A673 (cell line): ENCODE results near the gene SERPINB1. TPM values are rescaled to one million over a fixed set of nuclear protein-coding genes. Genes with fewer than 3 reads are reported as not detected.

Experiments used
- BruUV-seq: library from RNA; stranded (reverse); fragments of 400-500 nt; replicated peaks from 2 replicates; lab custom pipeline; 2021; lab: Mats Ljungman, UMichigan
- CTCF ChIA-PET: fragments of 300-600 bp; sonication (Branson Sonifier 250); formaldehyde crosslinking; loops from one replicate; lab custom pipeline; 2022; ENCODE audit warnings: antibody characterized with exemption; lab: Charles Lee
- POLR2A ChIA-PET: fragments of 300-600 bp; sonication (Branson Sonifier 250); formaldehyde crosslinking; loops from one replicate; lab custom pipeline; 2022; ENCODE audit warnings: antibody characterized with exemption; ENCODE audit not compliant: low non-redundant PET; lab: Charles Lee
- DNase-seq: peaks from one replicate; pipeline ENCODE4 v3.0.0-alpha.2; 2015; ENCODE audit warnings: low spot score
- H3K27ac ChIP-seq: fragments of 200-600 bp; sonication (generic); 2 replicates; pipeline ENCODE4 v1.5.1; 2016; ENCODE audit warnings: mixed run types, low read depth, mild to moderate bottlenecking, mixed read lengths, antibody characterized with exemption, low read length; ENCODE audit not compliant: poor library complexity, severe bottlenecking
- H3K27me3 ChIP-seq: fragments of 200-600 bp; sonication (generic); replicated peaks from 2 replicates; pipeline ENCODE4 v1.6.1; 2017; ENCODE audit warnings: mixed run types, low read depth, mild to moderate bottlenecking, mixed read lengths, antibody characterized with exemption, low read length; ENCODE audit not compliant: insufficient read depth, poor library complexity
- H3K36me3 ChIP-seq: fragments of 200-600 bp; sonication (generic); 2 replicates; pipeline ENCODE4 v1.6.1; 2016; ENCODE audit warnings: mixed run types, mild to moderate bottlenecking, mixed read lengths, antibody characterized with exemption, low read length; ENCODE audit not compliant: insufficient read depth, poor library complexity, severe bottlenecking
- H3K4me1 ChIP-seq: fragments of 200-600 bp; sonication (generic); 2 replicates; pipeline ENCODE4 v1.6.1; 2017; ENCODE audit warnings: mixed run types, mild to moderate bottlenecking, mixed read lengths, antibody characterized with exemption, low read length; ENCODE audit not compliant: insufficient read depth, poor library complexity, severe bottlenecking
- H3K4me3 ChIP-seq: fragments of 200-600 bp; sonication (generic); 2 replicates; pipeline ENCODE4 v1.5.1; 2016; ENCODE audit warnings: low read depth, mixed run types, mild to moderate bottlenecking, mixed read lengths, low read length; ENCODE audit not compliant: poor library complexity, severe bottlenecking
- H3K9me3 ChIP-seq: fragments of 200-600 bp; sonication (generic); 2 replicates; pipeline ENCODE4 v1.6.1; 2016; ENCODE audit warnings: mixed run types, low read depth, mild to moderate bottlenecking, mixed read lengths, antibody characterized with exemption, low read length; ENCODE audit not compliant: poor library complexity, severe bottlenecking
- EZH2 ChIP-seq: fragments of 200-600 bp; sonication (generic); IDR thresholded peaks from 2 replicates; pipeline ENCODE4 v1.6.1; 2017; ENCODE audit warnings: borderline replicate concordance, low read depth, mild to moderate bottlenecking, mixed read lengths, antibody characterized with exemption, low read length; ENCODE audit not compliant: poor library complexity, severe bottlenecking
- intact Hi-C: fragments of 100-400 bp; cut with micrococcal nuclease; formaldehyde crosslinking; loops from one replicate; pipeline ENCODE4 v1.10.0; 2022; ENCODE audit not compliant: unreplicated experiment
- total RNA-seq: library from RNA; stranded (reverse); gene quantifications from 2 replicates; pipeline ENCODE4 v1.2.3, GENCODE V29; 2021
- TF ChIP-seq, protein P1 (sequence below): fragments of 300-800, 200-600 bp; sonication (generic); conservative IDR thresholded peaks from 2 replicates; pipeline ENCODE4 v1.5.1; 2017; ENCODE audit warnings: low read depth, mild to moderate bottlenecking, antibody characterized with exemption, low read length, moderate library complexity, mixed read lengths

SERPINB1 gene
- total RNA-seq, 1 experiment from 2014 or later: 1.3 TPM

DNA sequence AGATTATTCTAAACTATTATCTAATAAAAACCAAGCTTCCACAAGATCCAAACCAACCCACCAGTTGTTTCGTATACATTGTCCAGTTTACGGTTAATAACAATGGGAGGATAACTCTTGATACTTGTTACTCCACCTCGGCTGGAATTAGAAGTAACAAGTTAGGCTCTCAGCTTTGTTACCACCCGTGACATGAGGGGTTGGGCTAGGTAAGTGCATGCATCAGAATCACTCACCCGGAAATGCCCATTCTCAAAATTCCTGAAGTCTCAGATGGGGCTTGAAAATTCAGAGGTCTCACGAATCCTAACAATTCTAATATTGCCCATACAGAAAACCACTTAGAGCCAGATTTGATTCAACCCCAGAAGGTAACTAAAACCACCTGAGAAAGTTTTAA lies 27.0 kb upstream of the SERPINB1 start:
- no peaks in the 10 kb centered on the region for H3K4me1 ChIP-seq
- no peaks in the 10 kb centered on the region for H3K9me3 ChIP-seq
- no peak overlapping the region for H3K27ac ChIP-seq
- ChIA-PET CTCF (no interaction called here), POLR2A (no interaction called here)
- no TSS peak for BruUV-seq
- no peaks in the 10 kb centered on the region for H3K36me3 ChIP-seq
- intact Hi-C loops: no loop called here
- no peaks in the 10 kb centered on the region for H3K27me3 ChIP-seq
- TF ChIP-seq, protein P1, sequence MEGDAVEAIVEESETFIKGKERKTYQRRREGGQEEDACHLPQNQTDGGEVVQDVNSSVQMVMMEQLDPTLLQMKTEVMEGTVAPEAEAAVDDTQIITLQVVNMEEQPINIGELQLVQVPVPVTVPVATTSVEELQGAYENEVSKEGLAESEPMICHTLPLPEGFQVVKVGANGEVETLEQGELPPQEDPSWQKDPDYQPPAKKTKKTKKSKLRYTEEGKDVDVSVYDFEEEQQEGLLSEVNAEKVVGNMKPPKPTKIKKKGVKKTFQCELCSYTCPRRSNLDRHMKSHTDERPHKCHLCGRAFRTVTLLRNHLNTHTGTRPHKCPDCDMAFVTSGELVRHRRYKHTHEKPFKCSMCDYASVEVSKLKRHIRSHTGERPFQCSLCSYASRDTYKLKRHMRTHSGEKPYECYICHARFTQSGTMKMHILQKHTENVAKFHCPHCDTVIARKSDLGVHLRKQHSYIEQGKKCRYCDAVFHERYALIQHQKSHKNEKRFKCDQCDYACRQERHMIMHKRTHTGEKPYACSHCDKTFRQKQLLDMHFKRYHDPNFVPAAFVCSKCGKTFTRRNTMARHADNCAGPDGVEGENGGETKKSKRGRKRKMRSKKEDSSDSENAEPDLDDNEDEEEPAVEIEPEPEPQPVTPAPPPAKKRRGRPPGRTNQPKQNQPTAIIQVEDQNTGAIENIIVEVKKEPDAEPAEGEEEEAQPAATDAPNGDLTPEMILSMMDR: no peak
- no peak for TF ChIP-seq EZH2
- no peak for DNase-seq
- no peak overlapping the region for H3K4me3 ChIP-seq

DNA sequence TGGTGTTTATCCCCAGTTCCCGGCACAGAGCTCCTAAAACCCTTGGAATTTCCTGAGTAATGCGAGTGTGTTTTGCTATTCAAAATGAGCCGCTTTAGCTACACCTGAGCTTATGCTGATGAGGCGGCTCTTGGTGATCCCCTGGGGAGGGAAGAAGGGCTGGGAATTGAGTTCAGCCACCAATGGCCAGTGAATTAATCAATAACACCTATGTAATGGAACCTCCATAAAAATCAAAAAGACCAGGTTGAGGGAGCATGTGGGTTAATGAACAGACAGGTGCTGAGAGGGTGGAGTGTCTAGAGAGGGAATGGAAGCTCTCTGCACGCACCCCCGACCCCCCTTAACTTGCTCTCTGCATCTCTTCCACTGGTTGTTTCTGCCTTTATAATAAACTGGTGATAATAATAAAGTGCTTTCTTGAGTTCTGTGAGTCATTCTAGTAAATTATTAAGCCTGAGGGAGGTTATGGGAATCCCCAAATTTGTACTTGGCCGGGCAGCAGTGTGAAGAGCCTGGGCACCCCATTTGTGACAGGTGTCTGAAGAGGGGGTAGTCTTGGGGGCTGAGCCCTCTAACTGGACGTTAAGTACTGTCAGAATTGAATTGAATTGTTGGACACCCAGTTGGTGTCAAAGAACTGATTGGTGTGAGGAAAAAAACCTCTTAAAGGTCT lies 24.6 kb upstream of the SERPINB1 start:
- H3K9me3 ChIP-seq: no peaks in the 10 kb centered on the region
- no TSS peak for BruUV-seq
- no peaks in the 10 kb centered on the region for H3K36me3 ChIP-seq
- DNase-seq: no peak
- no peaks in the 10 kb centered on the region for H3K27me3 ChIP-seq
- TF ChIP-seq, protein P1: no peak
- TF ChIP-seq EZH2: no peak
- ChIA-PET CTCF (no interaction called here), POLR2A (no interaction called here)
- no peak overlapping the region for H3K27ac ChIP-seq
- no peaks in the 10 kb centered on the region for H3K4me1 ChIP-seq
- intact Hi-C loops: no loop called here
- H3K4me3 ChIP-seq: no peak overlapping the region

DNA sequence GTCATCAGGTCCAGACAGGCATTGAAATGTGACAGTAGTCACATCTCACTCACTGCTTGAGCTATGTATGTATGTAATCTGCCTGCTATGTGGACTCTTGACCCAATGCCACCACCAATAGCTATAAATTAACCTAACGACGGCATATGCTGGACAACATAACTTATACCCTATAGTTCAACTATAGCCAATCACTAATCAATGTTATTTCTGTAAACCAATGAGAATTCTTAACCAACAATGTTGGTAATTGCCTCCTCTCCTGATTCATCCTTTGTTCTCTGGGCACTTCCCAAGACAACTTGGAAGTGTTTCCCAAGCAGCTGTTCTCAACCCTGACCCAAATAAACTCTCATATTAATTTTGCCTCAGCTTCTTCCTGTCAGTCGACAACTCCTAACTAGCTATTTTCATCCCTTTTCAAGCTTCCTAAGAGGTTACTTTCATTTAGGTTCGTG lies 24.1 kb upstream of the SERPINB1 start:
- intact Hi-C loops: no loop called here
- TF ChIP-seq EZH2: no peak
- TF ChIP-seq, protein P1: no peak
- Histone ChIP-seq H3K27ac (no peak overlapping the region), H3K4me1 (no peaks in the 10 kb centered on the region), H3K9me3 (no peaks in the 10 kb centered on the region), H3K27me3 (no peaks in the 10 kb centered on the region), H3K36me3 (no peaks in the 10 kb centered on the region), H3K4me3 (no peak overlapping the region)
- ChIA-PET CTCF (interaction anchor here (0.8 kb wide), 1 partner anchor 87 kb away, joined by 3 read pairs; no protein-coding TSS in a partner anchor), POLR2A (no interaction called here)
- no peak for DNase-seq
- no TSS peak for BruUV-seq
